HCT116 (cell line): ENCODE results near the gene SUPT4H1. TPM values are rescaled to one million over a fixed set of nuclear protein-coding genes. Genes with fewer than 3 reads are reported as not detected.

ENCODE experiments used
- ATAC-seq: fragments of 200-7000 bp; cut with Tn5 transposase; 2 replicates; pipeline ENCODE4 v1.9.1; 2020; ENCODE audit warnings: mild to moderate bottlenecking, moderate library complexity
- BruUV-seq: library from RNA; stranded (reverse); fragments of 400-500 nt; replicated peaks from 2 replicates; lab custom pipeline; 2021; lab: Mats Ljungman, UMichigan
- CTCF ChIA-PET: fragments of 300-600 bp; sonication (Branson Sonifier 250); formaldehyde crosslinking; loops from one replicate; lab custom pipeline; 2021; ENCODE audit warnings: antibody characterized with exemption; lab: Charles Lee
- POLR2A ChIA-PET: fragments of 300-600, 350-600 bp; sonication (Branson Sonifier 250); formaldehyde crosslinking; loops from one replicate; lab custom pipeline; 2021; ENCODE audit warnings: antibody characterized with exemption; lab: Charles Lee
- RAD21 ChIA-PET, 2 experiments: fragments of 300-600 bp; sonication (Branson Sonifier 250); formaldehyde crosslinking; loops; one replicate each; lab custom pipeline; 2023; ENCODE audit warnings: low total read pairs in 2 of 2; ENCODE audit not compliant: uncharacterized antibody in 2 of 2, unreplicated experiment in 2 of 2, low non-redundant PET in 1 of 2; lab: Charles Lee
- DNase-seq: peaks from one replicate; pipeline ENCODE4 v3.0.0-alpha.2; 2010; ENCODE audit warnings: low read depth, low spot score
- H2AFZ ChIP-seq: fragments of 200-600 bp; shearing (Covaris generic), sonication (generic); 2 replicates; pipeline ENCODE4 v1.6.1; 2017; ENCODE audit warnings: low read depth, mixed run types, mixed read lengths, antibody characterized with exemption, low read length; ENCODE audit not compliant: poor library complexity, severe bottlenecking
- H3K27ac ChIP-seq: 2 replicates; pipeline ENCODE4 v1.5.1; 2012; ENCODE audit warnings: low read depth, low read length
- H3K27me3 ChIP-seq: fragments of 200-600 bp; sonication (generic); 2 replicates; pipeline ENCODE4 v1.6.1; 2016; ENCODE audit warnings: mixed run types, low read length, mixed read lengths; ENCODE audit not compliant: insufficient read depth
- H3K36me3 ChIP-seq, 2 experiments: fragments of 200-500 bp in 1 of 2; fragments of 200-600 bp in 1 of 2; sonication (Bioruptor generic) in 1 of 2; sonication (generic) in 1 of 2; 2 replicates each; pipeline versions ENCODE4 v1.5.1 to v1.6.1; 2014 to 2016; ENCODE audit warnings: low read length in 2 of 2, inconsistent platforms in 1 of 2, mixed read lengths in 1 of 2, mixed run types in 1 of 2; ENCODE audit not compliant: insufficient read depth in 2 of 2, control insufficient read depth in 1 of 2
- H3K4me1 ChIP-seq, 2 experiments: fragments of 200-600 bp in 1 of 2; sonication (generic) in 1 of 2; 2 replicates each; pipeline versions ENCODE4 v1.5.1 to v1.6.1; 2012 to 2017; ENCODE audit warnings: low read length in 2 of 2, inconsistent platforms in 1 of 2, mild to moderate bottlenecking in 1 of 2, mixed read lengths in 1 of 2, mixed run types in 1 of 2, moderate library complexity in 1 of 2; ENCODE audit not compliant: insufficient read depth in 2 of 2, control insufficient read depth in 1 of 2
- H3K4me2 ChIP-seq: fragments of 200-600 bp; sonication (generic); 2 replicates; pipeline ENCODE4 v1.6.1; 2017; ENCODE audit warnings: mixed run types, low read length, mixed read lengths
- H3K4me3 ChIP-seq, 2 experiments: fragments of 200-600 bp in 1 of 2; sonication (generic) in 1 of 2; replicated peaks in 1 of 2; 2 replicates each; pipeline ENCODE4 v1.5.1; 2011 to 2016; ENCODE audit warnings: low read length in 2 of 2, control low read depth in 1 of 2, low read depth in 1 of 2, mild to moderate bottlenecking in 1 of 2, mixed read lengths in 1 of 2, mixed run types in 1 of 2
- H3K79me2 ChIP-seq: fragments of 200-600 bp; sonication (generic); 2 replicates; pipeline ENCODE4 v1.6.1; 2017; ENCODE audit warnings: mild to moderate bottlenecking, mixed run types, low read length, moderate library complexity, mixed read lengths; ENCODE audit not compliant: insufficient read depth
- H3K9ac ChIP-seq: fragments of 200-600 bp; sonication (generic); 2 replicates; pipeline ENCODE4 v1.6.1; 2016; ENCODE audit warnings: low read length, mixed read lengths
- H3K9me2 ChIP-seq: fragments of 200-600 bp; sonication (generic), shearing (Covaris generic); 2 replicates; pipeline ENCODE4 v1.6.1; 2017; ENCODE audit warnings: mixed run types, mild to moderate bottlenecking, moderate library complexity; ENCODE audit not compliant: insufficient read depth
- H3K9me3 ChIP-seq, 2 experiments: fragments of 200-500 bp in 1 of 2; fragments of 200-600 bp in 1 of 2; sonication (Bioruptor generic) in 1 of 2; sonication (generic) in 1 of 2; 2 replicates each; pipeline ENCODE4 v1.6.1; 2014 to 2017; ENCODE audit warnings: low read length in 2 of 2, mixed read lengths in 2 of 2, inconsistent platforms in 1 of 2, low read depth in 1 of 2, mild to moderate bottlenecking in 1 of 2, mixed run types in 1 of 2, moderate library complexity in 1 of 2; ENCODE audit not compliant: control insufficient read depth in 1 of 2, insufficient read depth in 1 of 2
- H4K20me1 ChIP-seq: fragments of 200-600 bp; sonication (generic), shearing (Covaris generic); 2 replicates; pipeline ENCODE4 v1.6.1; 2017; ENCODE audit warnings: mixed run types, mild to moderate bottlenecking, moderate library complexity; ENCODE audit not compliant: insufficient read depth
- CTCF ChIP-seq, 3 experiments: fragments of 200-600 bp in 1 of 3; sonication (generic) in 1 of 3; IDR thresholded peaks in 2 of 3; conservative IDR thresholded peaks in 1 of 3; 2 replicates each; pipeline ENCODE4 v1.5.1; 2012 to 2017; ENCODE audit warnings: low read depth in 2 of 3, low read length in 2 of 3, antibody characterized with exemption in 1 of 3, borderline replicate concordance in 1 of 3, control low read depth in 1 of 3, mild to moderate bottlenecking in 1 of 3, mixed read lengths in 1 of 3, mixed run types in 1 of 3, moderate library complexity in 1 of 3; ENCODE audit not compliant: insufficient read depth in 1 of 3
- EZH2 ChIP-seq: fragments of 200-600 bp; sonication (generic); IDR thresholded peaks from 2 replicates; pipeline ENCODE4 v1.6.1; 2017; ENCODE audit warnings: antibody characterized with exemption, mixed run types
- JUND ChIP-seq: IDR thresholded peaks from 2 replicates; pipeline ENCODE4 v1.6.1; 2012
- POLR2A ChIP-seq: IDR thresholded peaks from 2 replicates; pipeline ENCODE4 v1.7.0; 2011; ENCODE audit warnings: borderline replicate concordance; ENCODE audit not compliant: insufficient read depth, insufficient read length; ENCODE audit errors: extremely low read depth
- ZBTB33 ChIP-seq: IDR thresholded peaks from 2 replicates; pipeline ENCODE4 v1.6.1; 2011; ENCODE audit warnings: mild to moderate bottlenecking, low read length, moderate library complexity; ENCODE audit not compliant: insufficient replicate concordance; ENCODE audit errors: extremely low read depth
- ZFX ChIP-seq: fragments of 450-650 bp; IDR thresholded peaks from 2 replicates; pipeline ENCODE4 v1.6.1; 2017
- ZNF274 ChIP-seq: fragments of 200-500 bp; sonication (Bioruptor generic); IDR thresholded peaks from 2 replicates; pipeline ENCODE4 v1.6.1; 2014; ENCODE audit warnings: mild to moderate bottlenecking, low read depth, low read length, inconsistent platforms
- intact Hi-C: fragments of 100-400 bp; cut with micrococcal nuclease; formaldehyde crosslinking; loops from 2 replicates; pipeline ENCODE4 v1.10.0; 2022
- total RNA-seq: library from RNA; stranded (reverse); gene quantifications from one replicate; pipeline ENCODE4 v1.2.1, GENCODE V29; 2021; ENCODE audit not compliant: unreplicated experiment

SUPT4H1 gene
- total RNA-seq, 1 experiment from 2014 or later: 118 TPM

- TF ChIP-seq CTCF (IDR thresholded peaks at IDR 0.05 in 2 of 3, conservative IDR thresholded peaks at IDR 0.05 in 1 of 3; ENCODE audit: borderline replicate concordance in 1 of 3, insufficient read depth in 1 of 3, low read depth in 2 of 3, low read length in 2 of 3) (no peak), POLR2A (no peak), JUND (no peak), ZNF274 (no peak)
Measured at GRCh38 chr17:58320570-58321323, 31.3 kb downstream of the SUPT4H1 start (continued).

- no peak overlapping the region for H3K27ac ChIP-seq
- H3K9ac ChIP-seq: no peak overlapping the region
- no peak overlapping the region for H3K4me3 ChIP-seq
- no peaks in the 10 kb centered on the region for H3K36me3 ChIP-seq
- ATAC-seq: no peak
- no TSS peak for BruUV-seq
- no peak overlapping the region for H3K4me2 ChIP-seq
- H3K4me1 ChIP-seq: peaks cover 8 to 17% of the 10 kb centered on the region in 2 experiments; a peak in 3 of 4 replicates
- no peak for TF ChIP-seq ZFX
- no peak for TF ChIP-seq CTCF (IDR thresholded peaks at IDR 0.05 in 2 of 3, conservative IDR thresholded peaks at IDR 0.05 in 1 of 3; ENCODE audit: borderline replicate concordance in 1 of 3, insufficient read depth in 1 of 3, low read depth in 2 of 3, low read length in 2 of 3)
- no peak for TF ChIP-seq ZBTB33
- no peak for TF ChIP-seq EZH2
- TF ChIP-seq, all 23 proteins: peak for 0
- H3K9me2 ChIP-seq: no peaks in the 10 kb centered on the region
- DNase-seq: no peak
- no peaks in the 10 kb centered on the region for H3K79me2 ChIP-seq
- intact Hi-C loops: no loop called here
- H4K20me1 ChIP-seq: no peaks in the 10 kb centered on the region
- CTCF ChIA-PET: interaction anchor here (1.3 kb wide), 1 partner anchor 128 kb away, joined by 3 read pairs; no protein-coding TSS in a partner anchor
- no peak overlapping the region for H2AFZ ChIP-seq
- no peaks in the 10 kb centered on the region for H3K9me3 ChIP-seq
- no peaks in the 10 kb centered on the region for H3K27me3 ChIP-seq
- POLR2A ChIA-PET: no interaction called here
- RAD21 ChIA-PET: no interaction called here
Measured at GRCh38 chr17:58320163-58320558, 31.8 kb downstream of the SUPT4H1 start.
